Midbrain (tissue), 1 donor: ENCODE data around the gene FAM83E.
A peak's percentile ranks its signal among the peaks of the same experiment; 100 is the strongest.

Experiments
- DNase-seq: peaks from one replicate; lab custom pipeline; 2025; lab: John Stamatoyannopoulos, UW

The FAM83E gene

GRCh38 chr19:48628486-48629296 is 13.8 kb upstream of the FAM83E start:
- no peak for DNase-seq

GRCh38 chr19:48627865-48628314 is 13.0 kb upstream of the FAM83E start:
- DNase-seq = no peak

GRCh38 chr19:48627201-48627864 is 12.5 kb upstream of the FAM83E start:
- DNase-seq = no peak

GRCh38 chr19:48625891-48626327 is 11.0 kb upstream of the FAM83E start:
- DNase-seq = no peak

- no peak for DNase-seq
Observed at GRCh38 chr19:48624791-48625723, 10.2 kb upstream of the FAM83E start.

GRCh38 chr19:48624067-48624594 is 9.3 kb upstream of the FAM83E start:
- peak; percentile 98 for DNase-seq

GRCh38 chr19:48623556-48624066 is 8.7 kb upstream of the FAM83E start:
- no peak for DNase-seq

GRCh38 chr19:48619692-48620585 is 5.1 kb upstream of the FAM83E start:
- DNase-seq = no peak

- peak; percentile 100 for DNase-seq
Observed at GRCh38 chr19:48618916-48619691, 4.2 kb upstream of the FAM83E start, which contains the start of the genes RPL18 and SPHK2. Gene RPL18, minus strand, starts transcription at chr19:48619178. Its CDS starts 35 bp downstream, at chr19:48619143. Gene SPHK2, plus strand, starts transcription at chr19:48619506. Its CDS starts 1,009 bp downstream, at chr19:48620515.

- no peak for DNase-seq
Observed at GRCh38 chr19:48618278-48618915, 3.5 kb upstream of the FAM83E start.

GRCh38 chr19:48617146-48617937 is 2.5 kb upstream of the FAM83E start:
- DNase-seq = peak; percentile 30

- DNase-seq = no peak
Observed at GRCh38 chr19:48616491-48617056, 1.7 kb upstream of the FAM83E start.

- DNase-seq = no peak
Observed at GRCh38 chr19:48616041-48616436, 1.2 kb upstream of the FAM83E start.

GRCh38 chr19:48615231-48616040 is 560 bp upstream of the FAM83E start:
- DNase-seq = no peak

GRCh38 chr19:48613852-48614435 is 932 bp downstream of the FAM83E start:
- DNase-seq = no peak

GRCh38 chr19:48613024-48613851 is 1.6 kb downstream of the FAM83E start:
- DNase-seq = peak; percentile 42
